Measurements from ENCODE around the gene COL11A2. TPM values are rescaled to one million over a fixed set of nuclear protein-coding genes. Genes with fewer than 3 reads are reported as not detected.
"Not testable (repeated sequence)": the region's sequence is repeated elsewhere in the genome, so short reads cannot be mapped to it uniquely, and the experiment has no call there.

Gene COL11A2
- total RNA-seq, 1 donor from 2014 or later, result 1.2 TPM

DNA sequence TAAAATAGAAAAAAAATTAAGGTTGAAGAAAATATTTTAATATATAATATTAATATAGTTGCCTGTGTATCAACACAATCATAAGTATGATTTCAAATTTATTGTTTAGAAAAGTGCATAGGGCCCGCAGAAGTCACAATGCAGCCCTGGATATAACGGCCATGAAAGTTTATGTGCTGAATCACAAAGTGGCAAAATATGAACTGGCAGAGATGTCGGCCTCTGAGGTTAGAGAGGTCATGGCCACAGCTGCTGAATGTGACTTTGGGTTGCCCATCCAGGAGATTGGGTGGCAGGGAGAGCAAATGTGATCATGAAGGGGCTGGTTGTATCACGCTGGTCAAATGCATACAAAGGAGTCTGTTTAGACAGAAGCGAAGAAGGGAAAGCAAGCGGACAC lies 35.7 kb downstream of the COL11A2 start:
- no peaks in the 10 kb centered on the region for H3K27me3 ChIP-seq
- intact Hi-C loops (cut with DNase I), result no loop called here
- ATAC-seq (no peak), DNase-seq (no peak)
- no peaks in the 10 kb centered on the region for H3K36me3 ChIP-seq
- no peak overlapping the region for H3K27ac ChIP-seq
- H3K4me1 ChIP-seq, result peaks cover 9% of the 10 kb centered on the region
- peaks cover 8% of the 10 kb centered on the region for H3K9me3 ChIP-seq
- H3K4me3 ChIP-seq, result no peak overlapping the region
- no peak for TF ChIP-seq CTCF (IDR thresholded peaks at IDR 0.05)

GRCh38 chr6:33154349-33154748 lies 37.9 kb downstream of the COL11A2 start:
- H3K36me3 ChIP-seq, result no peaks in the 10 kb centered on the region
- no peak overlapping the region for H3K4me3 ChIP-seq
- no peak for TF ChIP-seq CTCF (IDR thresholded peaks at IDR 0.05)
- intact Hi-C loops (cut with DNase I), result no loop called here
- H3K27ac ChIP-seq, result no peak overlapping the region
- DNase-seq (no peak), ATAC-seq (no peak)
- no peaks in the 10 kb centered on the region for H3K4me1 ChIP-seq
- H3K9me3 ChIP-seq, result peaks cover 8% of the 10 kb centered on the region
- peaks cover 4% of the 10 kb centered on the region for H3K27me3 ChIP-seq

DNA sequence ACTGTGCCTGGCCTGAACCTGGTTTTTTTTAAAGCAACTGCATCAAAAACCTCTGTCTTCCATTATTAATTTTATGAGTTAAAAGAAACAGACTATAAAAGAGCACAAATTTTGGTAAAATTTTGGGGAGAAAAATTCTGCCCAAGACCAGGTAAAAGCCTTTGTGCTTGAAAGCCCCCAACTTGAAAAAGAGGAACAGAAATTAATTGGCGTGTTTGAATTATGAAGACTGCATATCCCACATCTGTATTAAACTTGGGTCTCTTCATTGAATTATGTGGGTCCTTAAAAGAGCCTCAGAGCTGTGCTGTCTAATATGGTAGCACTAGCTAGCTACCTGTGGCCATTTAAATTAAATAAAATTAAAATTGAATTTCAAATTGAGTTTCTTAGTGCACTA lies 41.2 kb downstream of the COL11A2 start:
- DNase-seq (no peak), ATAC-seq (no peak)
- no peaks in the 10 kb centered on the region for H3K36me3 ChIP-seq
- peaks cover 10% of the 10 kb centered on the region for H3K27me3 ChIP-seq
- H3K9me3 ChIP-seq, result peaks cover 8% of the 10 kb centered on the region
- H3K4me1 ChIP-seq, result no peaks in the 10 kb centered on the region
- TF ChIP-seq CTCF (IDR thresholded peaks at IDR 0.05), result no peak
- H3K27ac ChIP-seq, result no peak overlapping the region
- no peak overlapping the region for H3K4me3 ChIP-seq
- intact Hi-C loops (cut with DNase I), result no loop called here

GRCh38 chr6:33150560-33150959 lies 41.7 kb downstream of the COL11A2 start:
- H3K27me3 ChIP-seq; H3K4me3 ChIP-seq; intact Hi-C loops (cut with DNase I); DNase-seq; H3K9me3 ChIP-seq; H3K36me3 ChIP-seq; H3K4me1 ChIP-seq; ATAC-seq; H3K27ac ChIP-seq: not testable (repeated sequence)

- DNase-seq (no peak), ATAC-seq (peak; percentile 54)
- no peaks in the 10 kb centered on the region for H3K36me3 ChIP-seq
- peak; percentile 80 for TF ChIP-seq CTCF (IDR thresholded peaks at IDR 0.05)
- peaks cover 8% of the 10 kb centered on the region for H3K9me3 ChIP-seq
- intact Hi-C loops (cut with DNase I), result no loop called here
- H3K4me3 ChIP-seq, result no peak overlapping the region
- no peaks in the 10 kb centered on the region for H3K4me1 ChIP-seq
- H3K27me3 ChIP-seq, result peaks cover 15% of the 10 kb centered on the region
- no peak overlapping the region for H3K27ac ChIP-seq
Measured at GRCh38 chr6:33147807-33148666, 44.2 kb downstream of the COL11A2 start.

DNA sequence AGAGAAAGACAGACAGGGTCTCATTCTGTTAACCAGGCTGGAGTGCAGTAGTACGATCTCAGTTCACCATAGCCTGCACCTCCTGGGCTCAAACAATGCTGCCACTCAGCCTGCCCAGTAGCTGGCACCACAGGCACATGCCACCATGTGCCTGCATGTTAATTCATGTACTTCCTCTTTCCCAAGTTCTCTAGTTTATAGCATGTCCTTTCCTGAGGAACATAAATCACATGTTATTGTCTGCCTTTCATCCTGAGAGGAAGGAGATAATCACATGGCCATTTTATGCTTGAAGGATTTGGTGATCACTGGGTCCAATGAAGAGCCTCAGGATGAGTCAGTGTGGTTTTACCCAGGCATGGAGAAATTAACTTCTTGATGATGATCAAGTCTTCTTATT lies 47.9 kb downstream of the COL11A2 start:
- Histone ChIP-seq H3K4me3 (no peak overlapping the region), H3K27me3 (peaks cover 13% of the 10 kb centered on the region), H3K9me3 (no peaks in the 10 kb centered on the region), H3K36me3 (no peaks in the 10 kb centered on the region), H3K27ac (no peak overlapping the region), H3K4me1 (no peaks in the 10 kb centered on the region)
- intact Hi-C loops (cut with DNase I), result no loop called here
- DNase-seq (no peak), ATAC-seq (peak; percentile 89)
- no peak for TF ChIP-seq CTCF (IDR thresholded peaks at IDR 0.05)

Data from upper lobe of right lung (tissue), 1 donor.